ENCODE results near the gene NCAPH2.

The NCAPH2 gene

GRCh38 chr22:50477923-50478322 lies 30.1 kb upstream of the NCAPH2 start:
- no peak overlapping the region for H3K4me3 ChIP-seq (ENCODE audit: low read length)
- H3K27me3 ChIP-seq (ENCODE audit: control insufficient read depth, low read length): peaks cover 31% of the 10 kb centered on the region
- peaks cover 12% of the 10 kb centered on the region for H3K36me3 ChIP-seq (ENCODE audit: control insufficient read depth, low read length)
- H3K4me1 ChIP-seq (ENCODE audit: control insufficient read depth, low read length): peaks cover 25% of the 10 kb centered on the region
- no peak overlapping the region for H3K4me2 ChIP-seq (ENCODE audit: low read length)
- H3K27ac ChIP-seq (ENCODE audit: low read depth, low read length): no peak overlapping the region
- no peaks in the 10 kb centered on the region for H3K9me3 ChIP-seq (ENCODE audit: control insufficient read depth, insufficient read depth, low read length)
- H3F3A ChIP-seq (ENCODE audit: control insufficient read depth, insufficient read depth): no peaks in the 10 kb centered on the region
- no peaks in the 10 kb centered on the region for H4K20me1 ChIP-seq (ENCODE audit: control insufficient read depth, insufficient read depth, low read depth, low read length)
- H3K79me2 ChIP-seq (ENCODE audit: control insufficient read depth, low read length): peaks cover 18% of the 10 kb centered on the region
- no peak for TF ChIP-seq EZH2phosphoT487 (IDR thresholded peaks at IDR 0.05; ENCODE audit: borderline replicate concordance, low read length)
- no peak for TF ChIP-seq CTCF (IDR thresholded peaks at IDR 0.05; ENCODE audit: low read depth, low read length, poor library complexity, severe bottlenecking)
- no peaks in the 10 kb centered on the region for H3K9me2 ChIP-seq (replicated peaks; ENCODE audit: control insufficient read depth, low read length)

DNA sequence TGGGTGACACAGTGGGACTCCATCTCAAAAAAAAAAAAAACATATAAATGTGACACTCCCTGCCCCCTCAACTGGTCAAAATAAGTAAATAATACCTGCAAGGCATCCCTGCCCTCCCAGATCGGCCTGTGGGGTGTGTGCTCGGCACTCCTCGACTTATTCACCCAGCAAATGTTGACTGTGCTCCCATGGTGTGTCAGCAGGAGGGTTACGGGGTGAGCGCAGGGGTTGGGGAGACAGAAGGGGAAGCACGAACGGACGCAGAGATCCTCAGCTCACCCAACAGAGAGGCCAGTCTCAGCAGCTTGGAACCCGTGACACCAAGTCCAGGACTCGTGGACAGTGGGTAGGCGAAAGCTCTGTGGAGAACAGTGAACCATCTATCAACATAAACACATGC lies 28.3 kb upstream of the NCAPH2 start:
- H3K36me3 ChIP-seq (ENCODE audit: control insufficient read depth, low read length): no peaks in the 10 kb centered on the region
- TF ChIP-seq CTCF (IDR thresholded peaks at IDR 0.05; ENCODE audit: low read depth, low read length, poor library complexity, severe bottlenecking): no peak
- TF ChIP-seq EZH2phosphoT487 (IDR thresholded peaks at IDR 0.05; ENCODE audit: borderline replicate concordance, low read length): no peak
- H4K20me1 ChIP-seq (ENCODE audit: control insufficient read depth, insufficient read depth, low read depth, low read length): no peaks in the 10 kb centered on the region
- peaks cover 32% of the 10 kb centered on the region for H3K27me3 ChIP-seq (ENCODE audit: control insufficient read depth, low read length)
- no peak overlapping the region for H3K4me3 ChIP-seq (ENCODE audit: low read length)
- peaks cover under 1% of the 10 kb centered on the region for H3K79me2 ChIP-seq (ENCODE audit: control insufficient read depth, low read length)
- peaks cover 30% of the 10 kb centered on the region for H3K4me1 ChIP-seq (ENCODE audit: control insufficient read depth, low read length)
- H3F3A ChIP-seq (ENCODE audit: control insufficient read depth, insufficient read depth): no peaks in the 10 kb centered on the region
- H3K27ac ChIP-seq (ENCODE audit: low read depth, low read length): no peak overlapping the region
- no peaks in the 10 kb centered on the region for H3K9me3 ChIP-seq (ENCODE audit: control insufficient read depth, insufficient read depth, low read length)
- H3K9me2 ChIP-seq (replicated peaks; ENCODE audit: control insufficient read depth, low read length): no peaks in the 10 kb centered on the region
- no peak overlapping the region for H3K4me2 ChIP-seq (ENCODE audit: low read length)

GRCh38 chr22:50481045-50481439 lies 27.0 kb upstream of the NCAPH2 start:
- peaks cover 23% of the 10 kb centered on the region for H3K4me1 ChIP-seq (ENCODE audit: control insufficient read depth, low read length)
- peaks cover 32% of the 10 kb centered on the region for H3K27me3 ChIP-seq (ENCODE audit: control insufficient read depth, low read length)
- TF ChIP-seq EZH2phosphoT487 (IDR thresholded peaks at IDR 0.05; ENCODE audit: borderline replicate concordance, low read length) (no peak), CTCF (IDR thresholded peaks at IDR 0.05; ENCODE audit: low read depth, low read length, poor library complexity, severe bottlenecking) (no peak)
- no peaks in the 10 kb centered on the region for H3F3A ChIP-seq (ENCODE audit: control insufficient read depth, insufficient read depth)
- H3K4me2 ChIP-seq (ENCODE audit: low read length): peak overlapping the region; percentile 80
- no peaks in the 10 kb centered on the region for H4K20me1 ChIP-seq (ENCODE audit: control insufficient read depth, insufficient read depth, low read depth, low read length)
- H3K9me3 ChIP-seq (ENCODE audit: control insufficient read depth, insufficient read depth, low read length): no peaks in the 10 kb centered on the region
- no peaks in the 10 kb centered on the region for H3K36me3 ChIP-seq (ENCODE audit: control insufficient read depth, low read length)
- H3K4me3 ChIP-seq (ENCODE audit: low read length): peak overlapping the region; percentile 72
- H3K27ac ChIP-seq (ENCODE audit: low read depth, low read length): no peak overlapping the region
- no peaks in the 10 kb centered on the region for H3K79me2 ChIP-seq (ENCODE audit: control insufficient read depth, low read length)
- no peaks in the 10 kb centered on the region for H3K9me2 ChIP-seq (replicated peaks; ENCODE audit: control insufficient read depth, low read length)
